HG02943 (cell line): ENCODE measurements around the gene ZNF19.

Experiments used
- ATAC-seq: cut with Tn5 transposase; IDR thresholded peaks from one replicate; pipeline ENCODE4 v1.9.1; 2021; ENCODE audit warnings: mild to moderate bottlenecking, low read depth, moderate library complexity; ENCODE audit not compliant: unreplicated experiment

Gene ZNF19

GRCh38 chr16:71491054-71491453 lies 1.9 kb upstream of the ZNF19 start:
- no peak for ATAC-seq

DNA sequence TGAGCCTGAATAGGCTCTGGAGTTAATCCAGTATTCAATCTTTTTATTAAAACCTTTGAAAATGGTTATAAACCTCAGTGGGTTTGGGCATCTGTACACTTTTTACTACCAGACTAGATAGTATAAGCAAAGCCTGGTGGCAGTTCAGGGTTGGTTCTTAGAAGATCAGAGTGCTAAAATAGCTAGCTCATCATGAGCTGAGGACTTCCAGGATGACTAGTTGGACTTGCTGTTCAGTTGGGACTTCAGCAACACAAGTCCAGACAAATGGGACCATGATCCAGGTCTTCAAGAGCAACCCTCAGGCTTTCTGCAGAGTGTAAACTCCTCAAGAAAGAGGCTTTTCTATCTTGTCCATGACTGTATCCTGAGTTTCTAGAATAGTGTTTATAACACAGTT lies 1.2 kb upstream of the ZNF19 start:
- ATAC-seq = no peak

DNA sequence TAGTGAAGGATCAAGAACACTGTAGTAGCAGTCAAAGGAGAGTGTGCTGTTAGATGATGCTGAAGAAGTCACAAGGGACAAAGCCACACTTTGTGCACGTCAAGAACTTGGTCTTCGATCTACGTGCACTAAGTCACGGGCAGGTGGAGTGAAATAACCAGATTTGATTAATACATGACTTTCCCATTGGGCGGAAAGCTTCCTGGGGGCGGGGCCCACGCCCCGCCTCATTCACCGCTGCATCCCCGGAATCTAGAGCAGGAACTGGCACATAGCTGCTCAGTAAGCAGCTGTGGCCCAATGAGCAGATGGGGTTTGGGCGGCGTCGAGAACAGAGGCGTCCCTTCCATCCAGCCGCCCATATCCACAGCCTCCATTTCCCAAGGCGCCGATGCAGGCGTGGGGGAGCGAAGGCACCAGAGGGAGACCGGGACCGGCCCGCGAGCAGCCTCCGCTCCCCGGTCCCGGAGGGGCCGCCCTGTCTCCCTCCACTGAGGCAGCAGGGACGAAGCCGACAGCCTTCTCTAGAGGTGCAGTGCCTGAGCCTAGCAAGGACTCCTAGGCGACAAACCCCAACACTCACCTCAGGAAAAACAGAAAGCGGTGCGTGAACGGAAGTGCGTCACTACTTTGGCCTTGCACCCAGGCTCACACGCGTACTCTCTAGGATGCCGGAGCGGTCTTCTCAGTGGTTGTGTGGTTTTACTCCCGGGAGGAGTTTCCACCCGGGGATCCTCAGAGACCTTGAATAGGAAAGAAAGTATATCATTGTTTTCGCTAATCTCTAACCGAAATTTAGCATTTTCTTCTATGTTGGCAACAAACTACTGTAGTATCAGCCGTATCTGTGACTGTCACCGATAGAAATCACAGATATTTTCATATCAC lies 4.9 kb downstream of the ZNF19 start:
- peak; percentile 91 for ATAC-seq

DNA sequence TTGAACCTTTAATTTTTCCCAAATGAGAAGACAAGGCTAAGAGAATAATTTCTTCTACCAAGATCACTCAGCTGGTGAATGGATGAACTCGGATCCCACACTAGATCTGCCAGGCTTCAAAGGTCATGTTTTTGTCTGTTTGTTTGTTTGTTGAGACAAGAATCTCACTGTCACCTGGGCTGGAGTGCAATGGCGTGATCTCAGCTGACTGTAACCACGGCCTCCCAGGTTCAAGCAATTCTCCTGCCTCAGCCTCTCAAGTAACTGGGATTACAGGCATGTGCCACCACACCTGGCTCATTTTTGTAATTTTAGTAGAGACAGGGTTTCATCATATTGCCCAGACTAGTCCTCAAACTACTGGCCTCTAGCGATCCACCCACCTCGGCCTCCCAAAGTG lies 6.6 kb downstream of the ZNF19 start:
- no peak for ATAC-seq

DNA sequence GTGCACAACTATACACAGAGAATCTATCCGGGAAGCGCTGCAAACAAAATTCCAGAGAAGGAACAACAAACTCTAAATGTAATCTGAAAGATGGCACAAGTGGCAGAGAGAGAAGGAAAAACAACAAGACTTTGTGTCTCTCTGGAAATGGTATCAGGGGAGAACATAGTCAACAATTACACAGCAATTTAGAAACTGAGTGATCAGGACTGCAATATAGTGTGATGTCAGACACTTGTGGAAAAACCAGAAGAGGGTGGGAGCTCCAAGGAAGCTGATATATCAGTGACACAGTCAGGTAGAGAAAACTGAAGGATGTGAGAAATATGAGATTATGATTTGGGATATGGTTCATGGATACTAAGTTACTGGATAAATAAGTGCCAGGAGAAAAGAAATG lies 8.2 kb downstream of the ZNF19 start:
- ATAC-seq = no peak

DNA sequence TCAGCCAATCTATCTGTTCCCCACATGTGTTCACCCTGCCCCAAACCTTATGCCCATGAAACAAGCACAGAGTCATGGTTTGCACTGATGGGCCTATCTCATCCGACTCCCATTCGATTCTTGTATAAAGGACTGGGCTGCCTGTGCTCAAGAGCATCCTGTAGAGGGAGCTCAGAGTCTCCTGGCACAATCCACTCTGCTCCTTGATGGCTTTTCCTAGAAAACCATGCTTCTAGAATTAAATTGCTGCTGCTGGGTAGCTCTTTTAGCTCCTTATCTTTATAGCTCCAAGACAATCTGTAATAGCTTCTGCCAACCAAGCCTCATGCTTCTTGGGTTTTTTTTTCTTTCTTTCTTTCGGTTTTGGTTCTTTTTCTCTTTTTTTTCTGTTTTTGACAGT lies 9.7 kb downstream of the ZNF19 start:
- ATAC-seq = no peak

DNA sequence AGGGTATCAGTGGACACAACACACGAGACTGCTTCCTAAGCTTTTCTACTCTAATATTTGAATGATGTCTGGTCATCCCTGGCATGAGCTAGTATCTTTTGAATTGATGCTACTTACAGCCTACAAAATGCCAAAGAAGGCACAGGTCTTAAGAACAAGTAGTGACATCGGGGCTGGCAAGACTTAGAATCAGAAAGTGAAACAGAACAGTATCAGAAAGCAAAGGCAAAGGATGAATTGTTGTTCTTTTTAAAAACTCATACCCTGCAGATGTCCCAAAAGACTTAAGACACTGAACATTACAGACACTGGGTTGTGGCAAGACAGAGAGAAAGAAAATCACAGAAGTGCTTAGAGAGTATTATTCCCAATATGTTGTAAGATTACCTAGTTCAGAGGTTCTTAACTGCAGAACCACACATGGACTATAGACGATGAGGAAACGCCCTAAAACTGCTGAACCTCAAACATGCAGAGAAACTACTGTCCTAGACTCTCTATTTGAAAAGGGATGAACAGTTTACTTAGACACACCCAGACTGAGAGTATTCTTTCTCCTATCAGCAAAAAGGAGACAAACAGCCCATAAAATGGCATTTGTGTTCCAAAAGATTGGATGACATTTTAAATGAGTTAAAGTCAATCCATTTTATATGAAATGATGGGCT lies 12.5 kb downstream of the ZNF19 start:
- ATAC-seq = no peak

DNA sequence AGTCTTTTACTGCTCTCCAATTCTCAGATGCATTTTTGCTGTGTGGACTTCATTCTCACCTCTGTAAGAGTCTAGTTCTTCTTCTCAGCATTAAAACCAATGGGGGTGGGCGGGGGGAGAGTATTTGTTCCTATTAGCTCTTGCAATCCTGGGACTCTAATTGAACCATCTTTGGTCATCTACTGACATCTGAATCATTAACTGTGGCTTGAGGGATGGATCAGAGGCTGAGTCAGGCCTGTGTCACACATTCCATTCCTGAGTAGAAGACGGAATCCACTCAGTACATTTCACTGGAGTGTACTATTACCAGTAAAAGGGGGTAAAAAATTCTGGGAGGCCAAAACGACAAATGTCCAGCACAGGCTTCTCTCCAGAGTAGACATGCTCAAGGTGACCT lies 14.3 kb downstream of the ZNF19 start:
- ATAC-seq = no peak

- no peak for ATAC-seq
Observed at GRCh38 chr16:71473891-71474290, 15.2 kb downstream of the ZNF19 start.

- ATAC-seq = no peak
Observed at GRCh38 chr16:71472931-71473330, 16.2 kb downstream of the ZNF19 start.

DNA sequence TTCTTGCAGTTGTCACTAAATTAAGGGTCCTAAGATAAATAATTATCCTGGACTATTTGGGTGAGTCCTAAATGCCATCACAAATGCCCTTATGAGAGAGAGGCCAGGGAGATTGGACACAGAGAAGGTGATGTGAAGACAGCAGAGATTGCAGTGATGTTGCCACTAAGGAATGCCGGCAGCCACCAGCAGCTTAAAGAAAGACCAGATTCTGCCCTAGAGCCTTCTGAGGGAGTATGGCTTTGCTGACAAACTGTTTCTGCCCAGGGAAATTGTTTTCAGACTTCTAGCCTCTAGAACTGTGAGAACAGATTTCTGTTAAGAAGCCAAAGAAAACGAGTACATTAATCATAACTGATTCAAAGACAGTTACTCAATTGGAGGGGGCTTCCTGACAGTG lies 17.1 kb downstream of the ZNF19 start:
- no peak for ATAC-seq

DNA sequence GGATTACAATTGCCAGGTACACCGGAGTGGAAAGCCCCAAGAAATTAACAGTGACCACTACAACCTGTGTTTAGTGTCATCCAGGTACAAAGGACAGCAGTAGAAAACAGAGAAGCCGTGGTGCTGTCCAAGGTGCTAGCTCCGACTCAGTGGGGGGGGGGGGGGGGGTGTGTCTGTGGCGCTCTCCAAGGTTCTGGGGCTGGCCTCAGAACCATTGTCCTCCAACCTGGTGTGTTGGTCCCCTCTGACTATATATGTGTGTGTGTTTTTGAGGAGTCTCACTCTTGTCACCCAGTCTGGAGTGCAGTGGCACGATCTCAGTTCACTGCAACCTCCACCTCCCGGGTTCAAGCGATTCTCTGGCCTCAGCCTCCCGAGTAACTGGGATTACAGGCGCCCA lies 21.3 kb downstream of the ZNF19 start:
- no peak for ATAC-seq

- ATAC-seq = no peak
Observed at GRCh38 chr16:71464231-71464630, 24.9 kb downstream of the ZNF19 start.

DNA sequence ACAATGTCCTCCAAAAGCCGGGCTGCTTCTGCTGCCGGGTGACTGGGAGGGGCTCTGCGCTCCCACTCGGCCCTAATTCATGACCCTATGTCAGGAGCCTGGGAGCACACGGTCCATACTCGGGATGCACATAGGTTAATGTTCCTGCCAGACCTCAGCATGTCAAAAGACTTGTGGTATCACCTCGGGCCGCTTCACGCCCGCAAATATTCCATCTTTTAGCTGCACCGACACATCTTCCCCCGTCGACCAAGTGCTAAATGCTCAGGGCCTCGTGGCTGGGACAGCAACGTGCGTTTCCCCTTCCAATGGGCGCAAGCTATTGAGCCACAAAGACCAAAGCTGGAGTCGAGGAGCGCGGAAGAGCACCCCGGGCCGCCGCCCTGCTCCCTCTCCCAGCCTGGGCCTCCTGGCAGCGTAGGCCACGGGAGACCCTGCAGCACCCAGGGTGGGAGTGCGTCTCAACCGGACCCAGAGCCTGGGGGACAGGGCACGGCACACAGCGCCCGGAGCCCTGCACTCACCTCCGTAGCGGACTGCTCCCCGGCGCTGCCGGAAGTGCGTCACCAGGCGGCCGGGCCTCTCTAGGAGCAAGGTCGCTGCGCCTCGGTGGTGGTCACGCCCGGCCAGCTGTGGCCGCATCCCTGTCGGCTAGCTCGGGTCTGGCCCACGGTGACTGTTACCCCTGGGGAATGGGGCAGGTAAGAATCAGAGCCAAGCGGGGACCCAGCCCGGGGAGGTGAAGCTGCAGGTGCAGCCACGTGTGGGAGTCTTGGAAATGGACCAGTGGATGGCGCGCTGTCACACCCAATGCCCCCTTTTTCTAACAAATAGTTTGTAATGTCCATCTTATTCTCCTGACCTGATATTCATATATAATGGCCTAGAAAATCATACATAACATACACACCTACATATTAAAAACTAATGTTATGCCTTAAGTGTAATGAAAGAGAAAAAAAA lies 27.2 kb downstream of the ZNF19 start, which contains the start of gene ZNF23:
Gene ZNF23 (minus strand): TSS at position 562 of the 963 bp plus-strand sequence. CDS start 5,451 bp downstream, outside the sequence.
- ATAC-seq = peak; percentile 91

DNA sequence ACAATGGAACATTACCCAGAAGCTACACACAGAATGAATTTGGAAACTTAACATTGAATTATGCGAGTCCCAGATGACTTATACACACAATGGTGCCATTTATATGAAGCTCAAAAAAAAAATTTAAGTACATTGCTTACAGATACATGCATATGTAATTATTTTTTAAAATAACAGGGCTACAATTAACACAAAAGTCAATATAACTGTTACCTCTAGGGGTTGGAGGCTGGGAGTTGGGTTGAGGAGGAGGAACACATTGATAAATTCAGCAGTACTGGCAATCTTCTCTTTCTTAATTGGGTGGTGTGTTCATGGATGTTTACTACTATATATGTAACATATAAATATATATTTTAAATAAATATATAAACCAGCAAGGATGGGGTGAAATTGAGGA lies 28.2 kb downstream of the ZNF19 start:
- ATAC-seq = no peak

GRCh38 chr16:71460236-71460635 lies 28.9 kb downstream of the ZNF19 start:
- ATAC-seq = no peak

DNA sequence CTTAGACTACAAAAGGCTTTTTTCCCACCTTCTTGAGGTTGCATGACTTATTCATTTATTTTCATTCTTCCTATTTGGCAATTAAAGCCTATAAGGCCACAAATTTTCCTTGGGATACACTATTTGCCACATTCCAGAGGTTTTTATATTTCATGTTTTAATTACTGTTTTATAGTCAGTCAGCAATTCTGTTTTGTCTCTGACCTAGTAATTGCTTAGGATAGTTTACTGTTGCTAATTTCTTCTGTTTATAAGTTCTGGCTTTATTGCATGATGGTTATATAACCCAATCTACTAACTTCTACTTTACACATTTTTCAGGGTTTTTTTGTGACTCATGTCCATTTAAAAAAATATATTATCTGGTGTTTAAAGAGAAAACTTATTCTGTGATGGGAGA lies 29.6 kb downstream of the ZNF19 start:
- no peak for ATAC-seq

- ATAC-seq = no peak
Observed at GRCh38 chr16:71456801-71457200, 32.3 kb downstream of the ZNF19 start.

- no peak for ATAC-seq
Observed at GRCh38 chr16:71453036-71453435, 36.1 kb downstream of the ZNF19 start.

DNA sequence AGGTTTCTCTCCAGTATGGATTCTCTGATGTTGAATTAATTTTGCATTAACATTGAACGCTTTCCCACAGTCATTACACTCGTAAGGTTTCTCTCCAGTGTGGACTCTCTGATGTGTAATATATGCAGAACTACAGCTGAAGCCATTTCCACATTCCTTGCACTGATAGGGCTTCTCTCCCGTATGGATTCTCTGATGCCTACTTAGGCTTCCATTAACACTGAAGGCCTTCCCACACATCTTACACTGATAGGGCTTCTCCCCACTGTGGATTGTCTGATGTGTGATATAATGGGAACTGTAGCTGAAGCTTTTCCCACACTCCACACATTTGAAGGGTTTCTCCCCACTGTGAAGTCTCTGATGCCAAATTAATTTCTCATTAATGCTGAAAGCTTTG lies 40.1 kb downstream of the ZNF19 start:
- ATAC-seq = no peak
